Glutamatergic neuron (in vitro differentiated cells): Measurements from ENCODE around the gene OSBPL6. TPM values are rescaled to one million over a fixed set of nuclear protein-coding genes. Genes with fewer than 3 reads are reported as not detected.
"Not testable (repeated sequence)": the region's sequence is repeated elsewhere in the genome, so short reads cannot be mapped to it uniquely, and the experiment has no call there.

Source experiments
- DNase-seq: peaks from one replicate; pipeline ENCODE4 v3.0.0; 2022
- H3K27ac Mint-ChIP-seq: one replicate; pipeline ENCODE4 v1.8.0; 2020; ENCODE audit warnings: mild to moderate bottlenecking, mixed read lengths, inconsistent platforms; ENCODE audit not compliant: unreplicated experiment
- H3K27me3 Mint-ChIP-seq: one replicate; pipeline ENCODE4 v1.8.0; 2020; ENCODE audit warnings: mild to moderate bottlenecking, moderate library complexity, mixed read lengths, inconsistent platforms; ENCODE audit not compliant: unreplicated experiment
- H3K36me3 Mint-ChIP-seq: one replicate; pipeline ENCODE4 v1.8.0; 2020; ENCODE audit warnings: mild to moderate bottlenecking, mixed read lengths, inconsistent platforms; ENCODE audit not compliant: unreplicated experiment
- H3K4me1 Mint-ChIP-seq: one replicate; pipeline ENCODE4 v1.8.0; 2020; ENCODE audit warnings: mild to moderate bottlenecking, low read depth, mixed read lengths, inconsistent platforms; ENCODE audit not compliant: unreplicated experiment
- H3K4me3 Mint-ChIP-seq: one replicate; pipeline ENCODE4 v1.8.0; 2020; ENCODE audit warnings: mild to moderate bottlenecking, mixed read lengths, inconsistent platforms; ENCODE audit not compliant: unreplicated experiment
- H3K9me3 Mint-ChIP-seq: one replicate; pipeline ENCODE4 v1.8.0; 2020; ENCODE audit warnings: mild to moderate bottlenecking, moderate library complexity, mixed read lengths, inconsistent platforms; ENCODE audit not compliant: unreplicated experiment
- CTCF ChIP-seq: fragments of 200-600 bp; sonication (generic); IDR thresholded peaks from one replicate; pipeline ENCODE4 v1.5.0; 2021; ENCODE audit not compliant: partially characterized antibody, unreplicated experiment
- total RNA-seq: library from RNA; stranded (reverse); fragmentation: NEBNext Ultra II Directional; extraction: Animal tissue kit (Norgen Biotek cat#: 25700); gene quantifications from one replicate; pipeline ENCODE4 v1.2.1, GENCODE V29; 2021; ENCODE audit not compliant: unreplicated experiment

OSBPL6 gene
- total RNA-seq, 1 donor from 2014 or later, result 14.4 TPM

GRCh38 chr2:178344121-178344520 lies 149.8 kb downstream of the OSBPL6 start:
- Mint-ChIP-seq H3K9me3 (peaks cover 3% of the 10 kb centered on the region), H3K4me1 (no peaks in the 10 kb centered on the region), H3K4me3 (no peak overlapping the region), H3K27me3 (peaks cover 2% of the 10 kb centered on the region), H3K36me3 (no peaks in the 10 kb centered on the region), H3K27ac (no peak overlapping the region)
- no peak for DNase-seq
- no peak for TF ChIP-seq CTCF

- no peak overlapping the region for H3K4me3 Mint-ChIP-seq
- no peak overlapping the region for H3K27ac Mint-ChIP-seq
- DNase-seq, result no peak
- H3K4me1 Mint-ChIP-seq, result no peaks in the 10 kb centered on the region
- H3K27me3 Mint-ChIP-seq, result peaks cover 2% of the 10 kb centered on the region
- peaks cover 3% of the 10 kb centered on the region for H3K9me3 Mint-ChIP-seq
- no peaks in the 10 kb centered on the region for H3K36me3 Mint-ChIP-seq
- no peak for TF ChIP-seq CTCF
Measured at GRCh38 chr2:178345951-178346350, 151.6 kb downstream of the OSBPL6 start.

GRCh38 chr2:178350051-178350450 lies 155.7 kb downstream of the OSBPL6 start:
- H3K36me3 Mint-ChIP-seq, result peaks cover 18% of the 10 kb centered on the region
- H3K4me3 Mint-ChIP-seq, result no peak overlapping the region

GRCh38 chr2:178357704-178358103 lies 163.4 kb downstream of the OSBPL6 start:
- H3K27ac Mint-ChIP-seq, H3K4me3 Mint-ChIP-seq, H3K27me3 Mint-ChIP-seq, H3K4me1 Mint-ChIP-seq, DNase-seq, H3K9me3 Mint-ChIP-seq: not testable (repeated sequence)
- peaks cover 13% of the 10 kb centered on the region for H3K36me3 Mint-ChIP-seq

More at GRCh38 chr2:178350051-178350450, 155.7 kb downstream of the OSBPL6 start:
- no peak for TF ChIP-seq CTCF
- Mint-ChIP-seq H3K4me1 (no peaks in the 10 kb centered on the region), H3K9me3 (peaks cover 4% of the 10 kb centered on the region), H3K27ac (no peak overlapping the region), H3K27me3 (peaks cover 2% of the 10 kb centered on the region)
- DNase-seq, result no peak

- Mint-ChIP-seq H3K4me1 (peaks cover 10% of the 10 kb centered on the region), H3K9me3 (peaks cover 6% of the 10 kb centered on the region), H3K4me3 (no peak overlapping the region), H3K36me3 (peaks cover under 1% of the 10 kb centered on the region), H3K27me3 (peaks cover 2% of the 10 kb centered on the region), H3K27ac (no peak overlapping the region)
- no peak for DNase-seq
- TF ChIP-seq CTCF, result no peak
Measured at GRCh38 chr2:178359192-178359912, 165.0 kb downstream of the OSBPL6 start.
